SK-N-SH (cell line): Measurements from ENCODE around the gene PCSK6. TPM values are rescaled to one million over a fixed set of nuclear protein-coding genes. Genes with fewer than 3 reads are reported as not detected.

ENCODE experiments used
- CTCF ChIA-PET: fragments of 300-600, 350-600 bp; formaldehyde crosslinking; extraction: SDS; loops from one replicate; lab custom pipeline; 2021; lab: Yijun Ruan, JAX
- POLR2A ChIA-PET: fragments of 350-600 bp; sonication (Branson Sonifier 250); formaldehyde crosslinking; extraction: SDS; loops from one replicate; lab custom pipeline; 2020; ENCODE audit warnings: antibody characterized with exemption, inconsistent platforms; lab: Yijun Ruan, JAX
- DNase-seq: peaks from one replicate; pipeline ENCODE4 v3.0.0; 2012
- H2AFZ ChIP-seq: fragments of 200-600 bp; sonication (generic); 2 replicates; pipeline ENCODE4 v1.8.1; 2016; ENCODE audit warnings: antibody characterized with exemption, mild to moderate bottlenecking, low read depth
- H3F3A ChIP-seq: fragments of 200-600 bp; sonication (generic); replicated peaks from 2 replicates; pipeline ENCODE3; 2016; ENCODE audit warnings: antibody characterized with exemption, mild to moderate bottlenecking; ENCODE audit not compliant: insufficient read depth
- H3K27ac ChIP-seq, 2 experiments: fragments of 200-500 bp in 1 of 2; fragments of 200-600 bp in 1 of 2; sonication (Bioruptor generic) in 1 of 2; sonication (generic), shearing (Covaris generic) in 1 of 2; 2 replicates each; pipeline versions ENCODE4 v1.5.1 to v1.6.1; 2014 to 2016; ENCODE audit warnings: low read depth in 2 of 2, inconsistent platforms in 1 of 2, low read length in 1 of 2, mild to moderate bottlenecking in 1 of 2, mixed read lengths in 1 of 2
- H3K27me3 ChIP-seq: fragments of 200-600 bp; sonication (generic), shearing (Covaris generic); 2 replicates; pipeline ENCODE4 v1.6.1; 2016; ENCODE audit warnings: mixed run types; ENCODE audit not compliant: insufficient read depth
- H3K36me3 ChIP-seq, 2 experiments: fragments of 200-500 bp in 1 of 2; fragments of 200-600 bp in 1 of 2; sonication (Bioruptor generic) in 1 of 2; sonication (generic) in 1 of 2; replicated peaks in 1 of 2; 2 replicates each; pipeline versions ENCODE3 to v1.5.1; 2014 to 2016; ENCODE audit warnings: low read length in 1 of 2, mild to moderate bottlenecking in 1 of 2; ENCODE audit not compliant: insufficient read depth in 2 of 2, control insufficient read depth in 1 of 2
- H3K4me1 ChIP-seq, 2 experiments: fragments of 200-500 bp in 1 of 2; fragments of 200-600 bp in 1 of 2; sonication (Bioruptor generic) in 1 of 2; sonication (generic), shearing (Covaris generic) in 1 of 2; 2 replicates each; pipeline versions ENCODE4 v1.5.1 to v1.6.1; 2014 to 2016; ENCODE audit warnings: low read depth in 1 of 2, low read length in 1 of 2, mixed run types in 1 of 2; ENCODE audit not compliant: insufficient read depth in 2 of 2, control insufficient read depth in 1 of 2
- H3K4me2 ChIP-seq: fragments of 200-600 bp; sonication (generic), shearing (Covaris generic); 2 replicates; pipeline ENCODE4 v1.6.1; 2017; ENCODE audit warnings: mixed run types
- H3K4me3 ChIP-seq, 2 experiments: fragments of 200-500 bp in 1 of 2; fragments of 200-600 bp in 1 of 2; sonication (Bioruptor generic) in 1 of 2; sonication (generic), shearing (Covaris generic) in 1 of 2; 2 replicates each; pipeline versions ENCODE4 v1.5.1 to v1.8.1; 2014 to 2016; ENCODE audit warnings: low read depth in 2 of 2, inconsistent platforms in 1 of 2, low read length in 1 of 2, mild to moderate bottlenecking in 1 of 2, mixed read lengths in 1 of 2, moderate library complexity in 1 of 2
- H3K79me2 ChIP-seq: fragments of 200-600 bp; sonication (generic); 2 replicates; pipeline ENCODE4 v1.8.1; 2017; ENCODE audit warnings: mild to moderate bottlenecking; ENCODE audit not compliant: insufficient read depth
- H3K9ac ChIP-seq: fragments of 200-600 bp; sonication (generic); 2 replicates; pipeline ENCODE4 v1.6.1; 2017; ENCODE audit warnings: mixed run types
- H3K9me2 ChIP-seq: fragments of 200-600 bp; sonication (generic); 2 replicates; pipeline ENCODE4 v1.6.1; 2017; ENCODE audit warnings: mixed run types
- H3K9me3 ChIP-seq: fragments of 200-600 bp; sonication (generic); 2 replicates; pipeline ENCODE4 v1.6.1; 2017; ENCODE audit warnings: mixed run types, mild to moderate bottlenecking, moderate library complexity
- H4K20me1 ChIP-seq: fragments of 200-600 bp; sonication (generic); 2 replicates; pipeline ENCODE4 v1.6.1; 2017; ENCODE audit warnings: mild to moderate bottlenecking, mixed run types; ENCODE audit not compliant: insufficient read depth
- CHD2 ChIP-seq: fragments of 150-350 bp; IDR thresholded peaks from 2 replicates; pipeline ENCODE4 v1.6.1; 2018; ENCODE audit warnings: low read length; ENCODE audit not compliant: partially characterized antibody
- FOSL2 ChIP-seq: IDR thresholded peaks from 2 replicates; pipeline ENCODE4 v1.4.0; 2012; ENCODE audit warnings: low read depth, mild to moderate bottlenecking, moderate library complexity, borderline replicate concordance
- FOXM1 ChIP-seq: IDR thresholded peaks from 2 replicates; pipeline ENCODE4 v1.4.0; 2012; ENCODE audit warnings: low read depth, mild to moderate bottlenecking
- GABPA ChIP-seq: IDR thresholded peaks from 2 replicates; pipeline ENCODE4 v1.4.0; 2012; ENCODE audit warnings: low read depth, mild to moderate bottlenecking
- GATA2 ChIP-seq: sonication (generic); formaldehyde crosslinking; IDR thresholded peaks from 2 replicates; pipeline ENCODE4 v1.5.0; 2020; ENCODE audit warnings: mild to moderate bottlenecking, missing genetic modification reagents
- IRF3 ChIP-seq: fragments of 150-350 bp; IDR thresholded peaks from 2 replicates; pipeline ENCODE4 v1.6.1; 2016; ENCODE audit warnings: mild to moderate bottlenecking, low read depth, low read length
- JUND ChIP-seq: IDR thresholded peaks from 2 replicates; pipeline ENCODE4 v1.4.0; 2012
- MXI1 ChIP-seq: IDR thresholded peaks from 2 replicates; pipeline ENCODE4 v1.6.1; 2012; ENCODE audit warnings: mild to moderate bottlenecking, low read depth, low read length, improper control_type of control experiment
- NFIC ChIP-seq: IDR thresholded peaks from 2 replicates; pipeline ENCODE4 v1.4.0; 2012; ENCODE audit warnings: borderline replicate concordance
- RAD21 ChIP-seq: IDR thresholded peaks from 2 replicates; pipeline ENCODE4 v1.6.1; 2012; ENCODE audit warnings: mild to moderate bottlenecking, low read length
- RCOR1 ChIP-seq: fragments of 150-350 bp; IDR thresholded peaks from 2 replicates; pipeline ENCODE4 v1.6.1; 2017; ENCODE audit warnings: antibody characterized with exemption, low read length
- REST ChIP-seq: IDR thresholded peaks from 2 replicates; pipeline ENCODE4 v1.6.1; 2012; ENCODE audit warnings: mild to moderate bottlenecking, low read depth, low read length, moderate library complexity
- RFX5 ChIP-seq: IDR thresholded peaks from 2 replicates; pipeline ENCODE4 v1.6.1; 2012; ENCODE audit warnings: mild to moderate bottlenecking, improper control_type of control experiment, low read length
- RXRA ChIP-seq: IDR thresholded peaks from 2 replicates; pipeline ENCODE4 v1.4.0; 2012; ENCODE audit warnings: low read depth, mild to moderate bottlenecking, borderline replicate concordance
- SIN3A ChIP-seq: IDR thresholded peaks from 2 replicates; pipeline ENCODE4 v1.6.1; 2012; ENCODE audit warnings: low read depth, mild to moderate bottlenecking, low read length, moderate library complexity, borderline replicate concordance
- SMC3 ChIP-seq: IDR thresholded peaks from 2 replicates; pipeline ENCODE4 v1.6.1; 2012; ENCODE audit warnings: low read depth, low read length, improper control_type of control experiment
- TAF1 ChIP-seq: IDR thresholded peaks from 2 replicates; pipeline ENCODE4 v1.6.1; 2012; ENCODE audit warnings: low read depth, mild to moderate bottlenecking, low read length, moderate library complexity, borderline replicate concordance
- TCF12 ChIP-seq: IDR thresholded peaks from 2 replicates; pipeline ENCODE4 v1.4.0; 2012
- TEAD4 ChIP-seq: IDR thresholded peaks from 2 replicates; pipeline ENCODE4 v1.4.0; 2012; ENCODE audit warnings: mild to moderate bottlenecking, borderline replicate concordance; ENCODE audit not compliant: insufficient read depth
- USF1 ChIP-seq: IDR thresholded peaks from 2 replicates; pipeline ENCODE4 v1.4.0; 2012; ENCODE audit warnings: low read depth, borderline replicate concordance
- WGBS: methylation state at CpG from one replicate; pipeline ENCODE4 v1.1.6; 2017; ENCODE audit warnings: low lambda C conversion rate; 5-methylcytosine and 5-hydroxymethylcytosine counted together
- polyA plus RNA-seq, 3 experiments: library from polyadenylated mRNA; depleted of rRNA; stranded (reverse); fragments of >200 nt; gene quantifications; 2 replicates each; pipeline ENCODE4 v1.2.3, GENCODE V29; 2012

The PCSK6 gene
- polyA plus RNA-seq, 1 of the 3 experiments (the other 2 are of a cell fraction): 0.03 TPM

- no peak for DNase-seq
- Histone ChIP-seq H3K4me2 (no peak overlapping the region), H3K27me3 (peaks cover 8% of the 10 kb centered on the region; the same call in 1 of the 2 replicates), H3K4me1 (no peaks in the 10 kb centered on the region), H4K20me1 (no peaks in the 10 kb centered on the region), H3K4me3 (no peak overlapping the region), H3K9me2 (no peaks in the 10 kb centered on the region), H3K27ac (no peak overlapping the region), H3K9me3 (no peaks in the 10 kb centered on the region), H2AFZ (no peak overlapping the region), H3K36me3 (no peaks in the 10 kb centered on the region), H3K9ac (no peak overlapping the region), H3F3A (no peaks in the 10 kb centered on the region), H3K79me2 (no peaks in the 10 kb centered on the region)
- CTCF ChIA-PET: interaction anchor here (0.8 kb wide), 1 partner anchor 26 kb away, joined by 3 read pairs; no protein-coding TSS in a partner anchor
- POLR2A ChIA-PET: no interaction called here
- TF ChIP-seq USF1 (no peak), SMC3 (no peak), GATA2 (CRISPR knock-in tag) (no peak), IRF3 (no peak), MXI1 (no peak), TEAD4 (no peak), FOSL2 (no peak), FOXM1 (no peak), CHD2 (no peak), RXRA (no peak), RFX5 (no peak), RAD21 (no peak), RCOR1 (no peak), SIN3A (no peak), TCF12 (no peak), JUND (no peak), TAF1 (no peak), GABPA (no peak), NFIC (no peak), REST (no peak)
- 69% methylated on average over 8 of the region's 8 CpGs for WGBS
Measured at GRCh38 chr15:101326026-101326315, 163.5 kb downstream of the PCSK6 start.
